HEK293 (cell line): ENCODE results near the gene RNPEP.

Experiments used
- CTCF ChIA-PET: fragments of 350-600 bp; formaldehyde crosslinking; extraction: SDS; loops from one replicate; lab custom pipeline; 2021; ENCODE audit warnings: antibody characterized with exemption; lab: Yijun Ruan, JAX
- POLR2A ChIA-PET: fragments of 300-600 bp; formaldehyde crosslinking; extraction: SDS; loops from one replicate; lab custom pipeline; 2020; ENCODE audit warnings: antibody characterized with exemption, inconsistent platforms; lab: Yijun Ruan, JAX
- H3K27ac ChIP-seq: fragments of 200-500 bp; sonication (Bioruptor generic); 2 replicates; pipeline ENCODE4 v1.5.1; 2014; ENCODE audit warnings: low read depth, low read length, control low read depth, inconsistent platforms; ENCODE audit errors: extremely low read depth
- H3K36me3 ChIP-seq, 2 experiments: fragments of 200-500 bp in 1 of 2; sonication (Bioruptor generic) in 1 of 2; 1 replicate in 1 of 2; 2 replicates in 1 of 2; pipeline ENCODE4 v1.5.1; 2014 to 2017; ENCODE audit warnings: inconsistent platforms in 2 of 2, low read length in 2 of 2; ENCODE audit not compliant: control insufficient read depth in 2 of 2, insufficient read depth in 1 of 2
- H3K4me1 ChIP-seq: fragments of 200-500 bp; sonication (Bioruptor generic); 2 replicates; pipeline ENCODE4 v1.5.1; 2014; ENCODE audit warnings: mild to moderate bottlenecking, low read length, inconsistent platforms; ENCODE audit not compliant: control insufficient read depth, insufficient read depth
- H3K4me3 ChIP-seq: 2 replicates; pipeline ENCODE4 v1.5.1; 2011; ENCODE audit warnings: low read depth, mild to moderate bottlenecking, control low read depth, low read length, moderate library complexity
- H3K9me3 ChIP-seq: fragments of 200-500 bp; sonication (Bioruptor generic); 2 replicates; pipeline ENCODE4 v1.5.1; 2014; ENCODE audit warnings: low read depth, low read length, inconsistent platforms; ENCODE audit not compliant: control insufficient read depth, insufficient read depth
- AEBP2 ChIP-seq: fragments of 450-650 bp; formaldehyde crosslinking; IDR thresholded peaks from 2 replicates; pipeline ENCODE4 v1.5.1; 2016; ENCODE audit warnings: missing biosample characterization, missing genetic modification characterization, borderline replicate concordance
- HIC1 ChIP-seq: fragments of 450-650 bp; formaldehyde crosslinking; IDR thresholded peaks from 2 replicates; pipeline ENCODE4 v1.5.1; 2016; ENCODE audit warnings: missing biosample characterization, missing genetic modification characterization
- IKZF3 ChIP-seq: fragments of 450-650 bp; IDR thresholded peaks from 2 replicates; pipeline ENCODE4 v1.5.0; 2018; ENCODE audit warnings: missing biosample characterization, mild to moderate bottlenecking, missing genetic modification characterization, moderate library complexity
- PBX3 ChIP-seq: sonication (generic); formaldehyde crosslinking; IDR thresholded peaks from 2 replicates; pipeline ENCODE4 v1.8.1; 2022; ENCODE audit warnings: mild to moderate bottlenecking, moderate library complexity, missing genetic modification reagents
- REPIN1 ChIP-seq: fragments of 450-650 bp; formaldehyde crosslinking; IDR thresholded peaks from 2 replicates; pipeline ENCODE4 v1.5.1; 2017; ENCODE audit warnings: missing biosample characterization, missing genetic modification characterization, low read depth
- SP2 ChIP-seq: fragments of 450-650 bp; formaldehyde crosslinking; IDR thresholded peaks from 2 replicates; pipeline ENCODE4 v1.5.1; 2016; ENCODE audit warnings: missing biosample characterization, missing genetic modification characterization
- ZBTB20 ChIP-seq: fragments of 450-650 bp; formaldehyde crosslinking; IDR thresholded peaks from 2 replicates; pipeline ENCODE4 v1.5.1; 2016; ENCODE audit warnings: missing biosample characterization, missing genetic modification characterization
- ZBTB26 ChIP-seq: fragments of 450-650 bp; formaldehyde crosslinking; optimal IDR thresholded peaks from 2 replicates; pipeline ENCODE3; 2016; ENCODE audit warnings: missing biosample characterization, mild to moderate bottlenecking, missing genetic modification characterization
- ZNF121 ChIP-seq: fragments of 450-650 bp; formaldehyde crosslinking; IDR thresholded peaks from 2 replicates; pipeline ENCODE4 v1.5.1; 2016; ENCODE audit warnings: missing biosample characterization, missing genetic modification characterization
- ZNF248 ChIP-seq: fragments of 450-650 bp; formaldehyde crosslinking; IDR thresholded peaks from 2 replicates; pipeline ENCODE4 v1.5.1; 2017; ENCODE audit warnings: missing biosample characterization, missing genetic modification characterization
- ZNF280C ChIP-seq: fragments of 450-650 bp; formaldehyde crosslinking; IDR thresholded peaks from 2 replicates; pipeline ENCODE4 v1.5.1; 2016; ENCODE audit warnings: missing biosample characterization, missing genetic modification characterization
- ZNF394 ChIP-seq: fragments of 450-650 bp; formaldehyde crosslinking; IDR thresholded peaks from 2 replicates; pipeline ENCODE4 v1.5.1; 2016; ENCODE audit warnings: missing biosample characterization, missing genetic modification characterization, mild to moderate bottlenecking, moderate library complexity, borderline replicate concordance
- TF ChIP-seq, protein P1 (sequence below): fragments of 450-650 bp; formaldehyde crosslinking; IDR thresholded peaks from 2 replicates; pipeline ENCODE4 v1.5.1; 2016; ENCODE audit warnings: missing biosample characterization, missing genetic modification characterization
- TF ChIP-seq, protein P2 (sequence below): fragments of 450-650 bp; formaldehyde crosslinking; IDR thresholded peaks from 2 replicates; pipeline ENCODE4 v1.5.1; 2016; ENCODE audit warnings: missing biosample characterization, missing genetic modification characterization

Gene RNPEP

DNA sequence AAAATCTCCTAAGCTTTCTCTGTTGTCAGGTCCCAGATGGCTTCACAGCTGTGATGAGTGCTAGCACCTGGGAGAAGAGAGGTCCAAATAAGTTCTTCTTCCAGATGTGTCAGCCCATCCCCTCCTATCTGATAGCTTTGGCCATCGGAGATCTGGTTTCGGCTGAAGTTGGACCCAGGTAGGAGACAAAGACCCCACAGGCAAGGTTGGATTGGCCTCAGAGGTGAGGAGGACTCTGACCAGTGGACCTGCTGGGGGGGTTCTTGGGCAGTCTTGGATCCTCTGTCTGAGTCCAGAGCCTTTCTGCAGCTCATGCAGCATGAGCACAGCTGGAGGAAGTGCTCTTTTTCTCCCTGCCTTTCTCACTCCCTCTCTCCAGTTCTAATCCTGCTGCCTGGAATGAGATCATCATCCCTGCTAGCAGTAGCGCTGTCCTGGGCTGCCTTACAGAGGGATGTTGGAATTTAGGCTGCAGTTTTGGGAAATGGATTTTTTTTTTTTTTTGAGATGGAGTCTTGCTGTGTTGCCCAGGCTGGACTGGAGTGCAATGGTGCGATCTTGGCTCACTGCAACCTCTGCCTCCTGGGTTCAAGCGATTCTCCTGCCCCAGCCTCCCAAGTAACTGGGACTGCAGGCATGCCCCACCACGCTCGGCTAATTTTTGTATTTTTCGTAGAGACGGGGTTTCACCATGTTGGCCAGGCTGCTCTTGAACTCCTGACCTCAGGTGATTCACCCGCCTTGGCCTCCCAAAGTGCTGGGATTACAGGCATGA lies 7.1 kb downstream of the RNPEP start:
- H3K4me3 ChIP-seq = no peak overlapping the region
- peak; percentile 74 for TF ChIP-seq ZNF121 (tag by site-specific recombination)
- TF ChIP-seq, protein P1, sequence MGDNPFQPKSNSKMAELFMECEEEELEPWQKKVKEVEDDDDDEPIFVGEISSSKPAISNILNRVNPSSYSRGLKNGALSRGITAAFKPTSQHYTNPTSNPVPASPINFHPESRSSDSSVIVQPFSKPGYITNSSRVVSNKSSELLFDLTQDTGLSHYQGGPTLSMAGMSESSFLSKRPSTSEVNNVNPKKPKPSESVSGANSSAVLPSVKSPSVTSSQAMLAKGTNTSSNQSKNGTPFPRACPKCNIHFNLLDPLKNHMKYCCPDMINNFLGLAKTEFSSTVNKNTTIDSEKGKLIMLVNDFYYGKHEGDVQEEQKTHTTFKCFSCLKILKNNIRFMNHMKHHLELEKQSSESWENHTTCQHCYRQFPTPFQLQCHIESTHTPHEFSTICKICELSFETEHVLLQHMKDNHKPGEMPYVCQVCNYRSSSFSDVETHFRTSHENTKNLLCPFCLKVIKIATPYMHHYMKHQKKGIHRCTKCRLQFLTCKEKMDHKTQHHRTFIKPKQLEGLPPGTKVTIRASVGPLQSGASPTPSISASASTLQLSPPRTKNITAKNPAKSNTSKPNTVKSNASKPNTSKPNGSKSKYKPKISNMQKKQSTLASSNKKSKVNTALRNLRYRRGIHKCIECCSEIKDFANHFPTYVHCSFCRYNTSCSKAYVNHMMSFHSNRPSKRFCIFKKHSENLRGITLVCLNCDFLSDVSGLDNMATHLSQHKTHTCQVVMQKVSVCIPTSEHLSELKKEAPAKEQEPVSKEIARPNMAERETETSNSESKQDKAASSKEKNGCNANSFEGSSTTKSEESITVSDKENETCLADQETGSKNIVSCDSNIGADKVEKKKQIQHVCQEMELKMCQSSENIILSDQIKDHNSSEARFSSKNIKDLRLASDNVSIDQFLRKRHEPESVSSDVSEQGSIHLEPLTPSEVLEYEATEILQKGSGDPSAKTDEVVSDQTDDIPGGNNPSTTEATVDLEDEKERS = no peak
- no peaks in the 10 kb centered on the region for H3K4me1 ChIP-seq
- H3K36me3 ChIP-seq = peaks cover 25 to 60% of the 10 kb centered on the region in 2 experiments
- no peaks in the 10 kb centered on the region for H3K9me3 ChIP-seq
- ChIA-PET CTCF (interaction anchor here (0.7 to 2.3 kb wide), 4 partner anchors 9 to 130 kb away, joined by 3 to 8 read pairs (median 3); partner anchors contain the start of gene ELF3), POLR2A (no interaction called here)
- no peak overlapping the region for H3K27ac ChIP-seq

GRCh38 chr1:201990427-201990826 lies 8.0 kb downstream of the RNPEP start:
- Histone ChIP-seq H3K36me3 (peaks cover 34 to 67% of the 10 kb centered on the region in 2 experiments), H3K4me3 (no peak overlapping the region), H3K9me3 (no peaks in the 10 kb centered on the region), H3K4me1 (no peaks in the 10 kb centered on the region), H3K27ac (no peak overlapping the region)
- ChIA-PET CTCF (interaction anchor here (1.6 kb wide), 1 partner anchor 9 kb away, joined by 5 read pairs; no protein-coding TSS in a partner anchor), POLR2A (no interaction called here)
- TF ChIP-seq ZNF280C (tag by site-specific recombination) (no peak), REPIN1 (tag by site-specific recombination) (no peak), HIC1 (tag by site-specific recombination) (no peak), ZNF394 (tag by site-specific recombination) (no peak), PBX3 (CRISPR knock-in tag) (no peak), ZBTB20 (tag by site-specific recombination) (no peak), IKZF3 (tag by site-specific recombination) (no peak), ZNF248 (tag by site-specific recombination) (no peak), ZBTB26 (tag by site-specific recombination) (no peak), SP2 (tag by site-specific recombination) (no peak), AEBP2 (tag by site-specific recombination) (no peak)
- TF ChIP-seq, protein P2, sequence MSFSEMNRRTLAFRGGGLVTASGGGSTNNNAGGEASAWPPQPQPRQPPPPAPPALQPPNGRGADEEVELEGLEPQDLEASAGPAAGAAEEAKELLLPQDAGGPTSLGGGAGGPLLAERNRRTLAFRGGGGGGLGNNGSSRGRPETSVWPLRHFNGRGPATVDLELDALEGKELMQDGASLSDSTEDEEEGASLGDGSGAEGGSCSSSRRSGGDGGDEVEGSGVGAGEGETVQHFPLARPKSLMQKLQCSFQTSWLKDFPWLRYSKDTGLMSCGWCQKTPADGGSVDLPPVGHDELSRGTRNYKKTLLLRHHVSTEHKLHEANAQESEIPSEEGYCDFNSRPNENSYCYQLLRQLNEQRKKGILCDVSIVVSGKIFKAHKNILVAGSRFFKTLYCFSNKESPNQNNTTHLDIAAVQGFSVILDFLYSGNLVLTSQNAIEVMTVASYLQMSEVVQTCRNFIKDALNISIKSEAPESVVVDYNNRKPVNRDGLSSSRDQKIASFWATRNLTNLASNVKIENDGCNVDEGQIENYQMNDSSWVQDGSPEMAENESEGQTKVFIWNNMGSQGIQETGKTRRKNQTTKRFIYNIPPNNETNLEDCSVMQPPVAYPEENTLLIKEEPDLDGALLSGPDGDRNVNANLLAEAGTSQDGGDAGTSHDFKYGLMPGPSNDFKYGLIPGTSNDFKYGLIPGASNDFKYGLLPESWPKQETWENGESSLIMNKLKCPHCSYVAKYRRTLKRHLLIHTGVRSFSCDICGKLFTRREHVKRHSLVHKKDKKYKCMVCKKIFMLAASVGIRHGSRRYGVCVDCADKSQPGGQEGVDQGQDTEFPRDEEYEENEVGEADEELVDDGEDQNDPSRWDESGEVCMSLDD (tag by site-specific recombination) = no peak
